Measurements from ENCODE around the gene TRPM3.

Gene TRPM3

GRCh38 chr9:70494221-70494620 lies 627.2 kb downstream of the TRPM3 start:
- DNase-seq: no peak

GRCh38 chr9:70493029-70493428 lies 628.4 kb downstream of the TRPM3 start:
- no peak for DNase-seq

GRCh38 chr9:70492319-70492777 lies 629.1 kb downstream of the TRPM3 start:
- DNase-seq: no peak

GRCh38 chr9:70491426-70492318 lies 629.7 kb downstream of the TRPM3 start:
- no peak for DNase-seq

- DNase-seq: no peak
These were observed 630.9 kb downstream of the TRPM3 start for GRCh38 chr9:70490478-70490877.

- no peak for DNase-seq
These were observed 632.7 kb downstream of the TRPM3 start for GRCh38 chr9:70488793-70489105.

- DNase-seq: no peak
These were observed 633.2 kb downstream of the TRPM3 start for GRCh38 chr9:70488098-70488792.

GRCh38 chr9:70486127-70486526 lies 635.3 kb downstream of the TRPM3 start:
- no peak for DNase-seq

- DNase-seq: no peak
These were observed 636.1 kb downstream of the TRPM3 start for GRCh38 chr9:70485273-70485858.

- no peak for DNase-seq
These were observed 636.9 kb downstream of the TRPM3 start for GRCh38 chr9:70484232-70485130.

GRCh38 chr9:70481471-70481870 lies 640.0 kb downstream of the TRPM3 start:
- DNase-seq: no peak

- DNase-seq: no peak
These were observed 640.9 kb downstream of the TRPM3 start for GRCh38 chr9:70480405-70480980.

GRCh38 chr9:70479880-70480291 lies 641.5 kb downstream of the TRPM3 start:
- no peak for DNase-seq

All from activated T-cell treated with anti-CD3 and anti-CD28 coated beads, Interleukin-2, amount 50 U/mL, for 48 hours (primary cell).